IPS-20b (cell line): Measurements from ENCODE around the gene CADPS.

Source experiments
- H3K27ac ChIP-seq: one replicate; pipeline ENCODE4 v1.5.1; 2013; ENCODE audit warnings: low read length
- H3K27me3 ChIP-seq: 2 replicates; pipeline ENCODE4 v1.6.1; 2013; ENCODE audit warnings: mild to moderate bottlenecking, low read length, inconsistent platforms; ENCODE audit not compliant: insufficient read depth
- H3K36me3 ChIP-seq: 2 replicates; pipeline ENCODE4 v1.6.1; 2013; ENCODE audit warnings: low read depth, mild to moderate bottlenecking, inconsistent platforms, low read length, moderate library complexity; ENCODE audit not compliant: insufficient read depth
- H3K4me1 ChIP-seq: 2 replicates; pipeline ENCODE4 v1.6.1; 2013; ENCODE audit warnings: mild to moderate bottlenecking, control low read depth, inconsistent platforms, low read length, moderate library complexity; ENCODE audit not compliant: insufficient read depth
- H3K4me3 ChIP-seq: 2 replicates; pipeline ENCODE4 v1.5.1; 2013; ENCODE audit warnings: mild to moderate bottlenecking, low read length, inconsistent platforms
- H3K9ac ChIP-seq: 2 replicates; pipeline ENCODE4 v1.6.1; 2013; ENCODE audit warnings: low read depth, mild to moderate bottlenecking, inconsistent platforms, low read length, moderate library complexity
- H3K9me3 ChIP-seq: 2 replicates; pipeline ENCODE4 v1.6.1; 2013; ENCODE audit warnings: mild to moderate bottlenecking, low read depth, low read length, inconsistent platforms; ENCODE audit not compliant: insufficient read depth

The CADPS gene

DNA sequence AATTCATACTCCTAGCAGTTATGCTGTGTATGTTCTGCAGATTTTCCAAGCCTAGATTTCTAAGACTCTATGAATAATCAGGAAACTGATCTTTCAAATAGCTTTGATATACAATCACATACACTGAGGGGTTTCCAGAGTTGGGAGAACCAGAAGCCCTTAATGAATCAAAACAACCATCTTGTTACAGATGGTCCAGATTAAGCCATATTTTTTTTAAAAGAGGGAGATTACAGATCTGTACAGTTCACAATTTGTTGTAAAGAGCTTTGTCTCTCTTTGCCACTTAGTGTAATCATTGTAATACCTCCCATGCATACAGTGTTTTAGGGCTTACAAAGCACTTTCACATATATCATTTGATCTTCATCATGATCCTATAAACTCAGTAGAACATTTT lies 47.7 kb downstream of the CADPS start:
- Histone ChIP-seq H3K27ac (no peak overlapping the region), H3K27me3 (no peaks in the 10 kb centered on the region), H3K4me3 (no peak overlapping the region), H3K36me3 (no peaks in the 10 kb centered on the region), H3K9ac (no peak overlapping the region), H3K4me1 (no peaks in the 10 kb centered on the region), H3K9me3 (no peaks in the 10 kb centered on the region)

DNA sequence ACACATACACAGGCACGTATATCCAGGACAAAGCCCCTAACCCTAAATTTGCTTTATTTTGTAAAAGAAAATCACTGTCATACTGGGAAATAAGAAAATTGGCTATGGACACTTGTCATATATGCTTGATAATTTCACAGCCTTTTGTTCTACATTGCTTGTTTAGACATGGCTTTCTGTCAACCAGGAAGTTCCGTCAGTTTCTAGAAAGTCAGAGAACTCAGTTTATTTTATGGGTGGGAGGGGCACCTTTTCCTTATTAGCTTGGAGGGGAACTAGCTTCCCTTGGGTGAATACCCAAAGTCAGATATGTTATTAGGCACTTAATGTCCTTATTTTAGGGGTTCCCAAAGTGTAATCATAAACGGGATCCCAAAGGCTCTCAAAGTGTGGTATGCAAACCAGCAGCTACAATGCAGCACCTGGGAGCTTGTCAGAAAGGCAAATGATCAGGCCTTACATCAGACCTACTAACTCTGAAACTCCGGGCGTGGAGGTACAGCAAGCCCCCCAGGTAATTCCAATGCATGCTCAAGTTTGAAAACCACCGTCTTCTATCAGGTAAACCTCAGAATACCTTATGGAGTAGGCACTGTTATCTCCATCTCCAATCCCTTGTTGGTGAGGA lies 50.1 kb downstream of the CADPS start:
- Histone ChIP-seq H3K9me3 (no peaks in the 10 kb centered on the region), H3K4me3 (no peak overlapping the region), H3K4me1 (no peaks in the 10 kb centered on the region), H3K9ac (no peak overlapping the region), H3K36me3 (no peaks in the 10 kb centered on the region), H3K27me3 (no peaks in the 10 kb centered on the region), H3K27ac (no peak overlapping the region)

DNA sequence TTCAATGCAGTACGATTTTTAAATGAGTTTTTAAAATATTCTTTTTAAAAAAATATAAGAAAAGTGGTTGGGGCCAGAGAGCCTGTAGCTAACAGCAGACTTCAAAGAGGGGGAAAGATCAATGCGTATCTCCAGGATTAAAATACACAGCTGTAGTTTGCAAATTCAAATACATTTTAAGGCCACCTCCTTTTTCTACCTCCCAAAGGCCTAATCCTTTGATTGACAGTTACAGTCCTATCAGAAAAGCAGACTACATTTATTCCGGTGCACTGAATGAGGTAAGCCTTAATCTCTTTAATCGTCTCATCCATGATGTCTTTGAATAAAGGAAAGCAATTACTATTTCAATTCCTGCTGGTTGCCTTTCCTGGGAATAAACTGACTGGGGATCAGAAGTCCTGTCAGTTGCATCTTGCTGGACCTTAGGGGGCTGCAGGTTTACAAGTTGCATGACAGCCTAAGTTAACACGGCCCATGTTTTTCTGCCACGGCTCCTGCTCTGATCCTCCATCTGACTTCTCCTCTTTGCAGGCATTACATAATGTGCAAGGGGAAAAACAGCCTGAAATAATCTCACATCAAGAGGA lies 51.7 kb downstream of the CADPS start:
- H3K27ac ChIP-seq: no peak overlapping the region
- H3K27me3 ChIP-seq: no peaks in the 10 kb centered on the region
- H3K4me1 ChIP-seq: no peaks in the 10 kb centered on the region
- H3K9me3 ChIP-seq: no peaks in the 10 kb centered on the region
- no peak overlapping the region for H3K9ac ChIP-seq
- H3K4me3 ChIP-seq: no peak overlapping the region
- no peaks in the 10 kb centered on the region for H3K36me3 ChIP-seq

DNA sequence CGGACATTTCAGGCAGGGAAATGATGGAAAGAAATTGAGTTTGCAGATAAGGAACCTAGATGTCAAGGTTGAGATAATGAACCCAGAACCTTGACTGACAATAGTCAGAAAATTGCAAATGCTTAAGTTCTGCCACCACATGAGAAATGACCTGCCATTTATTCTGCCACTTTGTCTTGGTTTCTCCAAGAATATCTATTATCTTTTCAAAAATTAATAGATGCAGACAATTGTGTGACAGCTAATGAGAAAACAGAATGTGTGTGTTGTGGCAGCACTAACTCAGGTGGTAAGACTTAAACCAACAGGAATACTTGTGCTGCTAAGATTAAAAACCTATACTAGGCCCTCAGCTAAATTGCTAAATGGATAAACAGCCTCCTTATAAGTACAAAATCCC lies 52.3 kb downstream of the CADPS start:
- no peaks in the 10 kb centered on the region for H3K9me3 ChIP-seq
- no peaks in the 10 kb centered on the region for H3K4me1 ChIP-seq
- H3K27ac ChIP-seq: no peak overlapping the region
- no peaks in the 10 kb centered on the region for H3K36me3 ChIP-seq
- no peak overlapping the region for H3K4me3 ChIP-seq
- no peaks in the 10 kb centered on the region for H3K27me3 ChIP-seq
- no peak overlapping the region for H3K9ac ChIP-seq

DNA sequence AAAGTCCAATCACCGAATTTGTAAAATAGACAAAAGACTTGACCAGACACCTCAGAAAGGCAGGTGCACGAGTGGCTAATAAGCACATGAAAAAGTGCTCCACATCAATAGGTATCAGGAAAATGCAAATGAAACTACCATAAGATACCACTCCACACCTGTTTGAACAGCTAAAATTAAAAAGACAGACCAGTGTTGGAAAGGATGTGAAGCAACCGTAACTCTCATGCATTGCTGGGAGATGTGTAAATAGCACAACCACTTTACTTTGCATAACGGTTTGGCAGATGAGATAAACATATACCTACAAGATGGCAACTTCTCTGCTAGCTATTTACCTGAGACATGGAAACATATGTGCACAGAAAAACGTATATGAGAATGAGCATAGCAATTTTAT lies 56.9 kb downstream of the CADPS start:
- Histone ChIP-seq H3K27me3 (no peaks in the 10 kb centered on the region), H3K4me1 (no peaks in the 10 kb centered on the region), H3K36me3 (no peaks in the 10 kb centered on the region), H3K9ac (no peak overlapping the region), H3K9me3 (no peaks in the 10 kb centered on the region), H3K27ac (no peak overlapping the region), H3K4me3 (no peak overlapping the region)

DNA sequence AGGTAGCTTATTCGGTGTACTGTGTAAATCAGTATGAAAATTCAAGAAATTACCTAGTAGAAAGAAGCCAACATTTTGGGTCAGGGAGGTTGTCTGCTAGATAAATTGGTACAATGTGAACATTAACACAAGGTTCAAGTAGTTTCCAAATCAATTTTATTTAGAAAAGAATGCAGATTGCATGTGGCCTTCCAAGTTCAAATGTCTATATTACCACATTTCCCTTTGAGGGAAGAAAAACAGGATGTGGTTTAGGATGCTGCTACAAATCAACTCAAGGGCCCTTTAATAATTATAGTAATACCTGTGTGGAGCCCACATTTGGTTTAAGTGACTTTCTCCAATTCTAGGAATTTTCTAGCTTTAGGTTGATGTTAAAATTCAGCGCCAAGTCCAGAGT lies 57.5 kb downstream of the CADPS start:
- no peaks in the 10 kb centered on the region for H3K27me3 ChIP-seq
- no peak overlapping the region for H3K4me3 ChIP-seq
- no peaks in the 10 kb centered on the region for H3K9me3 ChIP-seq
- H3K36me3 ChIP-seq: no peaks in the 10 kb centered on the region
- no peak overlapping the region for H3K27ac ChIP-seq
- no peak overlapping the region for H3K9ac ChIP-seq
- no peaks in the 10 kb centered on the region for H3K4me1 ChIP-seq

DNA sequence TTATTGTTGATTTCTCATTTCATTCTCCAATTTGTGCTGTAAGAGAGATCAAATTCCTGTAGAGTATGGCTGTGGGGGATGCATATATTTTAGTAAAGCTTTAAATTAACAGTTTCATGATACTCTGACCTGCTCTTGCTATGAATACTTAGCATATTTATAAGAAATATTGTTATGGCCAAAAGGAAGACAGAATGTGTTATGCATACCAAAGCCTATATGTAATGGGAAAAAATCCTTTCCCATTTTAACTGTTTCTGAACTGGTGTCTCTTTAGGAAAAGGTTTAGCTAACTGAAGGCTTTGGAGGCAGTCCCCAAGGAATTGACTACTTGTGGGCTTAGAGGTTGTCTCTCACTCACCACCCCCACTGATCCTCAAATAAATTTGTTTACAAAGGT lies 59.2 kb downstream of the CADPS start:
- no peak overlapping the region for H3K27ac ChIP-seq
- H3K9ac ChIP-seq: no peak overlapping the region
- no peaks in the 10 kb centered on the region for H3K4me1 ChIP-seq
- H3K27me3 ChIP-seq: no peaks in the 10 kb centered on the region
- H3K4me3 ChIP-seq: no peak overlapping the region
- H3K9me3 ChIP-seq: no peaks in the 10 kb centered on the region
- no peaks in the 10 kb centered on the region for H3K36me3 ChIP-seq

DNA sequence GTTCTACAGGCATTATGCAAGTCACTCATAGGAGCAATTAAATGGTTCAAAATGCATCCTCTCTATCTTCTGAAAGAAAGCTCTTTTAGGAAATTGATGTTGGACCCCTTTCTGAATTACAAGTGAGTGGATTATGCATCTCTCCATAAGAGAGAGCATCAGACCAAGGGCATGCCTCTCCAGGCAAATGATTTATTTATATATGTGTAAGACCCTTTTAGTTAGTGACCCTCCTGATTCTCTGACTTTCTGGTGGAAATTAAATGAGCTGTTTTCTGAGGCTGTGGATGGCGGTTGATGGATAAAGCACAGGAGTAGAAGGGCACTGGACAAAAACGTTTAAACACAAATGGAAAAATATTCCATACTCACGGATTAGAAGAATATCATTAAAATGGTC lies 62.6 kb downstream of the CADPS start:
- H3K9ac ChIP-seq: no peak overlapping the region
- H3K9me3 ChIP-seq: no peaks in the 10 kb centered on the region
- H3K4me1 ChIP-seq: no peaks in the 10 kb centered on the region
- H3K4me3 ChIP-seq: no peak overlapping the region
- no peaks in the 10 kb centered on the region for H3K36me3 ChIP-seq
- H3K27ac ChIP-seq: no peak overlapping the region
- H3K27me3 ChIP-seq: no peaks in the 10 kb centered on the region

DNA sequence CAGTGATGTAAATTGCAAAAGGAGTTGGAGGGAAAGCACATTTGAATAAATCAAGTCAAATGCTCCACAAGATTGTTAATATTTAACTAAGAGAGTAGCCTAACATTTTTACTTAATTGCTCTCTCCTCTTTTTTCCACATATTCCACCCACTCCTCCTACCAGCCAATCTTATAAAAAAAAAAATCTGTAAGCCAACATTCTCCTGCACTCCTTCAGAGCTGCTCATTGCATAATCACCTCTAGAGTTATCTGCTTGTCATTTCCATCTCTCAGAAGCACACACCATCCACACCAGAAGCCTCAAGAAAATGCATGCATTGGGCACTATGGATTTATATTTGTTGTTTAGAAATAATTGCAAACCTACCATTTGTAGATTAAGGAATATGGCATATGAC lies 64.1 kb downstream of the CADPS start:
- H3K9me3 ChIP-seq: no peaks in the 10 kb centered on the region
- no peak overlapping the region for H3K27ac ChIP-seq
- H3K4me3 ChIP-seq: no peak overlapping the region

DNA sequence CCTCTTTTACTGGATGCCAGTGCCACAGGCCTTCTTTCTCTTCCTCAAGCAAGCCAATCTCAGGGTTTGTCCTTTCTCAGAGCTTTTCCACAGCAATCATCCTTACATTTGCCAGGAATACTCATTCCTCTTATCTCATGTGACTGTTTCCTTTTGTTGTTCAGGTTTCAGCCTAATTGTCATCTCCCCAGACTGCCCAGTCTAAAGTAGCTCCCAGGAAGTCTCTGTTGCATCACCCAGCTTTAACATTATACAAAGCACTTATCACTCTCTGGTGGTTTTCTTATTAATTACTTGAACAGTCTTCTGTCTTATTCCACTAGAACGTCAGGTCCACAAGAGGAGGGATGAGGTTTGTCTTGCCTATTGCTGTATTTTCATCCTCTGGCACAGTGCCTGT lies 65.8 kb downstream of the CADPS start:
- Histone ChIP-seq H3K27ac (no peak overlapping the region), H3K9me3 (no peaks in the 10 kb centered on the region), H3K4me3 (no peak overlapping the region), H3K27me3 (no peaks in the 10 kb centered on the region), H3K4me1 (peaks cover 8% of the 10 kb centered on the region; the same call in 1 of the 2 replicates), H3K9ac (no peak overlapping the region), H3K36me3 (no peaks in the 10 kb centered on the region)

More for the DNA sequence above, 64.1 kb downstream of the CADPS start:
- Histone ChIP-seq H3K36me3 (no peaks in the 10 kb centered on the region), H3K4me1 (no peaks in the 10 kb centered on the region), H3K9ac (no peak overlapping the region), H3K27me3 (no peaks in the 10 kb centered on the region)

DNA sequence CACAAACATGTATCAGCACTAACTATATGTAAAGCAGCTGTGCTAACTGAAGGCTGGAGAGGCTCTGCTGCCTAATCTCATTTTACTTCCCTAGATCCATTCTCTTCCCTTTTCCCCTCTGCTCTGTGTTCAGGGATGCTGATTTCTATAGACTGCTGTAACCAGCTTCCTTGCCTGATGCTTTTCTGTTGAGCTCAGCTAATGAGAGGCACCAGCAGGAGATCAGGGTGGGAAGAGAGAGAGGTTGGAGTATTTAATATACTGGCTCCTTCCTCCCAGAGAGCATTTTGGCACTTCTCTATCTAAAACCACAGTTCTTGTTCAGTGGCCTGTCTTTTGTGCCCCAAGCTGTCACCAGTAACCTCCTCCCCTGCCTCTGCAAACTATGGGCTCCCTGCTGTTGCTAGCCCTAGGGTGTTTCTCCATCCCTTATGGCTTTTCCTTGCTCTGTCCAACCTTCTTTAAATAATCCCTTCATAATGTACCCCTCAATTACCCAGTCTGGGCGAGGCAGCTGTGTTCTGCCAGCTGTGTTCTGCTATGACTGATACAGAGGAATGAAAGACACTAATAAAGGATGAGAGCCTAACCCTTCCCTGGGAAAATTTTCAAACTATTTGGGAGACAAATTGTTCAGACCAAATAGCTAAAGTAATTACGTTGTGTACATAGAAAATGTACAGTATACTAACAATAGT lies 69.5 kb downstream of the CADPS start:
- Histone ChIP-seq H3K4me1 (peaks cover 8% of the 10 kb centered on the region; the same call in 1 of the 2 replicates), H3K27ac (no peak overlapping the region), H3K4me3 (no peak overlapping the region), H3K36me3 (no peaks in the 10 kb centered on the region), H3K9me3 (no peaks in the 10 kb centered on the region), H3K27me3 (no peaks in the 10 kb centered on the region), H3K9ac (no peak overlapping the region)

DNA sequence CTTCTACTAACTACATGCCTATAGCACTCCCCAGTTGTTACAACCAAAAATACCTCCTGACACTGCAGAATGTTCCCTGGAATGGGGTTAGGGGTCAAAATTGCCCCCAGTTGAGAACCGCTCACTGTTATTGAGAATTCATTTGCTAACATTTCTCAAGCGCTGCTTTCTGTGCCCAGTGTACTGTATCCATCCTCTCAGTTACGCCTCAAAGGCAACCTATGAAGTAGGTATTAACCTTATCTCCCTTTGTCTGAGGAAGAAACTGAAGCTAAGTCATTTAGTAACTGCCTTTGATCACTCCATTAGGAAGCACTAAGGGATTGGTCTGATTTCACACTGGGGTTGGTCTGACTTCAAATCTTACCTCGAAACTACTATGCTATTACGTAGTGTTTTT lies 70.1 kb downstream of the CADPS start:
- H3K9me3 ChIP-seq: no peaks in the 10 kb centered on the region

More for the DNA sequence above, 70.1 kb downstream of the CADPS start:
- Histone ChIP-seq H3K36me3 (no peaks in the 10 kb centered on the region), H3K9ac (no peak overlapping the region), H3K4me1 (peaks cover 8% of the 10 kb centered on the region; the same call in 1 of the 2 replicates), H3K4me3 (no peak overlapping the region), H3K27ac (no peak overlapping the region), H3K27me3 (no peaks in the 10 kb centered on the region)
